ENCODE data around the gene RGS4.

The RGS4 gene

DNA sequence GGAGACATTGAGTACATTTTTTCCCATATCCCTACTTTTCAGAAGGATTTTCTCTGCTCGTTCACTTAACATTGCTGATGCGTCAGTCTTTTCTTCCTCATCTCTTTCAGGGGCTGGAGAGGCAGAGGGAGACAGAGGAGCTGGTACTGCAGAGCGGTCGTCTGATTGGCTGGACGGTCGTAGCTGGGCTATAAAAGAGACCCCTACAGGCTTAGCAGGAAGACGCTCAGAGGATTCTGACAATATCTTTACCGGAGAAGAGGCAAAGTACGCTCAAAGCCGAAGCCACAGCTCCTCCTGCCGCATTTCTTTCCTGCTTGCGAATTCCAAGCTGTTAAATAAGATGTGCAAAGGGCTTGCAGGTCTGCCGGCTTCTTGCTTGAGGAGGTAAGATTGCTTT, at the start of gene RGS4:
RGS4 (plus strand) TSS at position 220 of the 400 bp plus-strand sequence; CDS start at position 344, 124 bp downstream.
- TF ChIP-seq, protein P1, sequence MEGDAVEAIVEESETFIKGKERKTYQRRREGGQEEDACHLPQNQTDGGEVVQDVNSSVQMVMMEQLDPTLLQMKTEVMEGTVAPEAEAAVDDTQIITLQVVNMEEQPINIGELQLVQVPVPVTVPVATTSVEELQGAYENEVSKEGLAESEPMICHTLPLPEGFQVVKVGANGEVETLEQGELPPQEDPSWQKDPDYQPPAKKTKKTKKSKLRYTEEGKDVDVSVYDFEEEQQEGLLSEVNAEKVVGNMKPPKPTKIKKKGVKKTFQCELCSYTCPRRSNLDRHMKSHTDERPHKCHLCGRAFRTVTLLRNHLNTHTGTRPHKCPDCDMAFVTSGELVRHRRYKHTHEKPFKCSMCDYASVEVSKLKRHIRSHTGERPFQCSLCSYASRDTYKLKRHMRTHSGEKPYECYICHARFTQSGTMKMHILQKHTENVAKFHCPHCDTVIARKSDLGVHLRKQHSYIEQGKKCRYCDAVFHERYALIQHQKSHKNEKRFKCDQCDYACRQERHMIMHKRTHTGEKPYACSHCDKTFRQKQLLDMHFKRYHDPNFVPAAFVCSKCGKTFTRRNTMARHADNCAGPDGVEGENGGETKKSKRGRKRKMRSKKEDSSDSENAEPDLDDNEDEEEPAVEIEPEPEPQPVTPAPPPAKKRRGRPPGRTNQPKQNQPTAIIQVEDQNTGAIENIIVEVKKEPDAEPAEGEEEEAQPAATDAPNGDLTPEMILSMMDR (IDR thresholded peaks at IDR 0.05; ENCODE audit: borderline replicate concordance, control extremely low read depth, extremely low read depth, insufficient read depth, missing control alignments) = no peak
- no peak for DNase-seq (ENCODE audit: low spot score)
- in situ Hi-C loops (cut with MboI; ENCODE audit: low sequenced_read_pairs, unreplicated experiment) = loop anchor here (25.0 kb wide), 1 partner anchor 243 kb away; the partner anchor contains the start of gene NUF2

DNA sequence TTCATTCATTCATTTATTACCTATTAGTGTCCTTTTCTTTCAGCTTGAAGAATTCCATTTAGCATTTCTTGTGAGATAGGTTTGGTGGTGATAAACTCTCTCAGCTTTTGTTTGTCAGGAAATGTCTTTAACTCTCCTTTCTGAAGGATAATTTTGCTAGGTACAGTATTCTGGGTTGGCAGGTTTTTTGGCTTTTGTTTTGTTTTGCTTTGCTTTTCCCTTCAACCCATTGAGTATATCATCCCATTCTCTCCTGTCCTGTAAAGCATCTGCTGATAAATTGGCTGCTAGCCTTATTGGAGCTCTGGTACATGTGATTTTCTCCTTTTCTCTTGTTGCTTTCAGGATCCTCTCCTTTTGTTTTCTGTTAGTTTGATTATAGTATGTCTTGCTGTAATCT, 47.0 kb upstream of the RGS4 start:
- no peak for DNase-seq (ENCODE audit: low spot score)
- in situ Hi-C loops (cut with MboI; ENCODE audit: low sequenced_read_pairs, unreplicated experiment) = no loop called here
- TF ChIP-seq, protein P1 (IDR thresholded peaks at IDR 0.05; ENCODE audit: borderline replicate concordance, control extremely low read depth, extremely low read depth, insufficient read depth, missing control alignments) = no peak

DNA sequence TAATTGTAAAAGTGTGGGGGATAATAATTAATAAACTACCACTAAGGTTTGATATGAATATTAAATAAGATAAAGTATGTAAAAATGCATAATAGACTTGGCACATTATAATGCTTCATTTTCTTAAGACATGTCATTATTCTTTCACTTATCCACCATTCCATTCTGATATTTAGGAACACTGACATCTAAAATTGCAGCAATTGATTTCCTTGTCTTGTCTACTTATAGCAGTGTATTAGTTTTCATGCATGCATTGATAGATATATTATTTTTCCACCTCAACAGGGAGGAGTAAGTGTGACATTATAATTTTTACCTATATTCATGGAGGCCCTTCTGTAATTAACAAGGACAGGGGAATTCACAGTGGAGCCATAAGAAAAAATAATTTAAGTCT, 41.6 kb upstream of the RGS4 start:
- no peak for DNase-seq (ENCODE audit: low spot score)
- in situ Hi-C loops (cut with MboI; ENCODE audit: low sequenced_read_pairs, unreplicated experiment) = no loop called here
- TF ChIP-seq, protein P1 (IDR thresholded peaks at IDR 0.05; ENCODE audit: borderline replicate concordance, control extremely low read depth, extremely low read depth, insufficient read depth, missing control alignments) = no peak

DNA sequence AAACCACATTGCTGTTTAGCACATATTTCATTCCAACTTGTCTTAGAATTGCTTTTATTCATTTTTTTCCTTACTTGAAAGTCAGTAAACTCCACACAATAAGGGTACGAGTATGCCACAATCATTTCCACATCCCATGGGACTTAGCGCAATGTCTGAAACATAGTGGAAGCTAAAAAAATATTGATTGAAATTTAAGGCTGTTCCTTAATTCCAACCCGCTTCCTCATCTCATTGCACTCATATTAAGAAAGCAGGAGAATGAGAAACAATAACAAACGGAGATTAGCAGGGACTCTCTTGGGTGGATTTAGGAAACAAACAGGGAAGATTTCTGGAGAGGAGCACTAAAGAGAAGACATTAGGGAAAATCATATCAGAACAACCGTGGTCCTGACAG, 39.3 kb upstream of the RGS4 start:
- in situ Hi-C loops (cut with MboI; ENCODE audit: low sequenced_read_pairs, unreplicated experiment) = no loop called here
- no peak for DNase-seq (ENCODE audit: low spot score)
- TF ChIP-seq, protein P1 (IDR thresholded peaks at IDR 0.05; ENCODE audit: borderline replicate concordance, control extremely low read depth, extremely low read depth, insufficient read depth, missing control alignments) = no peak

DNA sequence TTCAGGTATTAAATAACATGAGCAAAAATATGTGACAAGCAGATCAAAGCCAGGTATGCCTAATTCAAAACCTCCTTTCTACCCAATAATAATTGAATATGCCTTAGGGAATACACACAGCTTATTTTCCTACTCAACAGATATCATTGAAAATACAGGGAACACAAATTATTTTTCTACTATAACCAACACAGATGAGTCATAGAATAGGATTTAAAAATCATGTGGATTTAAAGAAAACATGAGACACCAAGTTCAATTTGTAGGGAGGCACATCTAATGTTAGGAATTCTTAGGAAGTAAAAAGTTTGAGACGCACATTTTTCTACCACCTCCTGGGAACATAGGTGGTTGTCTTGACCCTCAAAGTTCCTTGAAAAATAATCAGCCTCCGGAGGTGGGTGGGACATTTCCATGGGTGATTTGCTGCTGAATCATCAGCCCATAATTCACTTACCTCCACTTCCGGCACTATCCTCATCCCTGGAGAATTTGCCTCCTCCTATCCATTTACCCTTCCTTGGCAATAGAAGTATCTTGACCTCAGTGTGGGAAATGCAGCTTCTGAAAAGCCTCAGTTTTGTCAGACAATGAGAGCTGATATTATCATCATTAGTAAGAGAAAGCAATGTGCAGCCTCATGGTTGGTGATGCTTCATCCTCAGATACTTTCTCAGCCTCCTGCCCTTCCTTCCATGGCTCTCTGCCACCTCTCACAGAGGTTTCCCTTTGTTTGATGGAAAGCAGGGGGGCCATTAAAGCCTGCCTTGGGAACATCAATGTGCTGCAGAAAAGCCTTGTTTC, 33.5 kb upstream of the RGS4 start:
- in situ Hi-C loops (cut with MboI; ENCODE audit: low sequenced_read_pairs, unreplicated experiment) = no loop called here
- TF ChIP-seq, protein P1 (IDR thresholded peaks at IDR 0.05; ENCODE audit: borderline replicate concordance, control extremely low read depth, extremely low read depth, insufficient read depth, missing control alignments) = no peak

DNA sequence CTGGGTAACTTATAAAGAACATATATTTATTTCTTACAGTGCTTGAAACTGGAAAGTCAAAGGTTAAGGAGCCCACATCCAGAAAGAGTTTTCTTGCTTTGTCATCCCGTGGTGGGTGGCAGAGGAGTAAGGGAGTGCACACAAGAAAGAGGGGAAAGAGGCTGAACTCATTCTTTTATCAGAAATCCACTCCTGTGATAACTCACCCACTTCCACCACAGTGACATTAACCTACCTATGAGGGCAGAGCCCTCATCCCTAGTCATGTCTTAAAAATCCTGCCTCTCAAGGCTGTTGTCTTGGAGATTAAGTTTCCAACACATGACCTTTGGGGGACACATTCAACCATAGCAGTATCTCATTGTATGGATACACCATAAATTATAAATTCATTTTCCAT, 32.5 kb upstream of the RGS4 start:
- in situ Hi-C loops (cut with MboI; ENCODE audit: low sequenced_read_pairs, unreplicated experiment) = no loop called here
- DNase-seq (ENCODE audit: low spot score) = no peak
- TF ChIP-seq, protein P1 (IDR thresholded peaks at IDR 0.05; ENCODE audit: borderline replicate concordance, control extremely low read depth, extremely low read depth, insufficient read depth, missing control alignments) = no peak

More for the DNA sequence above, 33.5 kb upstream of the RGS4 start:
- no peak for DNase-seq (ENCODE audit: low spot score)

Data from GM13976 (cell line).